ENCODE measurements around the gene NRXN3.

NRXN3 gene

DNA sequence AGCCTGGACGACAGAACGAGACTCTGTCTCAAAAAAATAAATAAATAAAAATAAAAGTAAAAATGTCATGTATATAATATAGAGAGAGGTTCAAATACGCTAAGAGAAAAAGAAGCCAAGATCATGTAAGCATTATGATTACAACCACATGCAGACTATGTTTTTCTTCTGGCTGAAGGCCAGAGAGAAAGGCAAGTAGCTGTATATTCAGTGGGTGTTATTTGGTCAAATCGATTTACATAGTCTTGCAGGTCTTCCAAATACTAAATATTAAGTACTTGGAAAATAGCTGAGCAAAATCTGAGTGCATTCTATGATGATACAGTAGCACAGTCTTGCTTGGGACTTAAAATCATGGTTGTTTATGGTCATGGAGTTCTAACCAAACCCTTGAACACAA, 1283.1 kb downstream of the NRXN3 start:
- no peak for DNase-seq

DNA sequence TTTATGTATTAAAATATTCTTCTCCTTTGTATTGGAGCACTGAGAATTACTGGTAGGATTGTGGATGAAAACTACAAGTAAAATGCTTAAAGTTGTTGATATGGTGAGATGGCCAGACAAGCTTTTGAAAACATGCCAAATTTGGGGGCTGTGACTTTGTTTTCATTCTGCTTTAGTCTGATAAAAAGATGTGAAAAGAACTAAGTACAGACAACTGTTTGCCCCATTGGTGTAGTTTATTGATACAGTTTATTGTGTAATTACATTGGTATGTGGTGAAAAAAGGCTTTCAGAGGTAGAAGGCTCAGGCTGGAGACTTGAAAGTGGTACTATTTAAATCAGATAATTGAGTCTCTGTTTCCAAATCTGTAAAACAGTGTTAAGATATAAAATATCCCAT, 1294.3 kb downstream of the NRXN3 start:
- no peak for DNase-seq

DNA sequence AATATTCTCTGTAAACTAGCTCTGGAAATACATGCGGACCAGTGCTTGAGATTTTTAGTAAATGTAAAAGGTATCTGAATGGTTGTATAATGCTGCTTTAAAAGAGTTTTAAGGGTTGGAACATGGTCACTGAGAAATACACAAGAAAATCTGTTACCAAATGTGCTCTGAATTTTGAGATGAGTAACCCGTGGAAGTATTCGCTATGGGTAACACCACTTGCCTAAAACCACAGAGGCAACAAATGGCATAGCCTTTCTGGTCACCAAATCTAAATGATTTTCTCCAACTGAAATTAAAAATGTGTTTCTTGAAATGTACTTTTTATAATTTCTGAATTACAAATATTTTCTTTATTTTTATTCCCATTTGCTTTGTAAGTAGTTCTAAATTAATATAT, 1295.5 kb downstream of the NRXN3 start:
- DNase-seq: no peak

DNA sequence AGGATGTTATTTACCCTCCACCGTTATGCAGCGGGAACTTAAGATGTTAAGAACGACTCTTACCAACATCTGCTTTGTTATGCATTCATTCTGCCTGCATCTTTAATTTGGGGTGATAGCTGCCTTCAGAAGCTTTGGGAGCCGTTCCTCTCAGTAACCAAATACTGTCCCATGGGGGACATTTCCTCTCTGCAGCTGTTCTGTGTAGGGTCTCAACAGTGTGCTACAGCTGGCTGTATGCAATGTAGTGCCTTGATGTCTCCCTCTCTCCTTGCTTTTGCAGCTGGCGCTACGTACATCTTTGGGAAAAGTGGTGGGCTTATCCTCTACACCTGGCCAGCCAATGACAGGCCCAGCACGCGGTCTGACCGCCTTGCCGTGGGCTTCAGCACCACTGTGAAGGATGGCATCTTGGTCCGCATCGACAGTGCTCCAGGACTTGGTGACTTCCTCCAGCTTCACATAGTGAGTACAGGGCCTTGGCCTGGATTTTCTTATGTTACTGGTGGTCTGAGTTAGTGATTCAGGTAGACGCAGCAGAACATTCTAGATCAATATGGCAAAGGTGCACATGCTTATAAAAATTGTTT, 1296.9 kb downstream of the NRXN3 start:
- no peak for DNase-seq

DNA sequence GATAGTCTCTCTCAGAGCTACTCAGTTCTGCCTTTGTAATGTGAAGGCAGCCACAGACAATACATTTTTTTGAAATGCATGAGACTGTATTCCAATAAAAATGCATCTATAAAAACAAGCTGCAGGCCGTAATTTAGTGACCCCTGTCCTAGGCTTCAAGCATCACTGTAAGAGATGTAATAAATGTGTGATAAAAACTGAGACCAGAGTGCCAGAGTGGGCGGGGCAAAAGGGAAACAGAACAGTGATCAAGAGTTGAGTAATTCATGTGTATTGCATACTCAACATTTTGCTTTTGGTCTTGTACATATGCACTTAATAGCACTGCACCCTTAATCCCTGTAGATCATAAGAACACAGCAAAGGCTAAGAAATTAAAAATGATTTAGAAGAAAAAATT, 1297.7 kb downstream of the NRXN3 start:
- DNase-seq: no peak

DNA sequence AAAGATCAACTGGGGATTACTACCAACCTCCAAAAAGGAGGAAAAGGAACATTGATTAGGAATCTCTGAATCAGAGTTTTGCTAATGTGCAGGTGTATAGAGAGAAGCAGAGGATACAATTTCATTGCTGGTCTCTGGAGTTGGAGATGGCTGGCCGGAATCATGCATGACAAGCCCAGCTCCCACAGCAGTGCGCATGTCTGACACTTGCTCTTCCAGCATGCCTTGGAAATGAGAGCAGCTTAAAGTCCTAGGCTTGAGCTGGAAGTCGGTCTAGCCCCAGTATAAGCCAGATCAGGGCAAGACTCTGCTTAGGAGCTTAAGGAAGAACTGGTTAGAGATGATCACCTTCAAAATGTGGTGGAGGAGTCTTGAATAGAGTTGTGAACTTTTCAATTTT, 1298.3 kb downstream of the NRXN3 start:
- DNase-seq: no peak

DNA sequence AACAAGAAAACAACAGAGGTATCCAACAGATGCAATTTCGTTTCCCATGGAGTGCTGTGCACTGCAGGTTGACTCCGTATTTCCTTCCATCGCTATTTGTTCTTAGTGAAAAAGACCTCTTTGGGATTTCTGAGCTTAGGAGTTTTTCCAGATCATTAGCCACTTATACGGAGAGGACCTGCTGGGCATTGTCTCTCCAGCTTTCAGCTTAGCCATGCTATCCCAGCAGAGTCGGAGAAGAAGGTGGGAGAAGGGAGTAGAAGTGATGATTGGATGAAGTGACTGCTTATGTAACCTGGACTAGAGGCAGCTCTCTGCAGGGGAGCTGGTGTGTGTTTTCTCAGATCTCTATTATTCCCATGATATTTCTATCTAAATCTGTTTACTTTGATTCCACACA, 1303.5 kb downstream of the NRXN3 start:
- DNase-seq: no peak

DNA sequence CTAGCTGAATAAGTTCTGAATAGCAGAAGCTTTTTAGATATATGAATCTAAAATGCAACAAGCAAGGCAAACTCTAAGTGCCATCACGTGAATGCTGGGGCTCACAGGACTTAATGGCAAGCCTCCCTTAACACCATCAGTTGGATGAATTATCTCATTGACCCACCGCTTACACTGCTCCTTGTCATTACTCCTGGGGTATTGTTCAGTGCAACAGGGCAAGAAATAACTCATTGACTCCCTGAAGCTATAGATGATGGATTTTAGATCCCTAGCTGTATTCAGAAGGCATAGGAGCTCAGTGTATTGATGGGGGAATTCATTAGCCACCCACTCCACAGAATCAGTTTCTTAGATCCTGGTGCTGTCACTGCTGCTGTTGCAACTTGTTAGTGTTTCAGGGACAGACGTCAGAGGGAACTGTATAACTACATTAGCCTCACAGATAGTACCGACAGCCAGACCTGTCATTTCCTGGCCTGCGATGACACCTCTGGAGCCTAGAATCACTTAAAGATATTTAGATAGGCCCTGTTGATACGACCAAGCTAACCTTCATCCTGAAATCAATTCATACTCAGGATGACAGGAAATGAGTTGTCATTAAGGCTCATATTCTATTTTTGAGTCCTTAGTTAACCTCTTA, 1305.8 kb downstream of the NRXN3 start:
- no peak for DNase-seq

DNA sequence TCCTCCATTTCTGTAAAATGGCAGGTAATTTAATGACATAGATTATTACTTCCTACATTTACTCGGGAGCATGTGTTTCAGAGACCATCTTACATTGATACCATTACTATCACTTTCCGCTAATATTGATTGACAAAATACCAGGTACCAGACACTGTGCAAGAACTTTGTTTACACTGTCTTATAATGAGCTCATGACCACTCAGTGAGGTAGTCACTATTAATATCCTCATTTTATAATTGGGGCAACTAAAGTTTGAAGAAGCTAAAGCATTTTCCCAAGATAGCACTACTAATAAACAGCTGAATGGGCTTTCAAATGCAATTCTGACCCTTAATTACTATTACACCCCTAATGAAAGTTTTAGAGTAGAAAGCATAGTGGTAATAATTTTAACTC, 1306.4 kb downstream of the NRXN3 start:
- no peak for DNase-seq

DNA sequence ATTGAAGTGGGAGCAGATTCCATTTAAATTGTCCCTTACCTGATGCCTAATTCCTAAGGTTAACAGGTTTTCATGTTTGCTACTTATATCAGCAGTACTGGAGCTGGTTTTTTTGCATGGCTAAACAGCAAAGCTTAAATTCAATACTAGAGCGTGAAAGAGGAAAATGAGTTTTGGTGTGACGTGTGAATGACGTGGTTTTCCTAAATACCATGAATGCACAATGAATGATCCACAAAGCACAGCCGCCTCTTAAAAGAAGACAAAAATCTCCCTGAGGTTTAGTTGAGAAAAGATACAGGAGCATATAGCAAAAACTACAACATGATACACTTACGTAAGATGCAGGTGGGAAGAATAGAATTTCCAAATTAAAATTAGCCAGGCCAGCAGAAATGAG, 1310.0 kb downstream of the NRXN3 start:
- no peak for DNase-seq

DNA sequence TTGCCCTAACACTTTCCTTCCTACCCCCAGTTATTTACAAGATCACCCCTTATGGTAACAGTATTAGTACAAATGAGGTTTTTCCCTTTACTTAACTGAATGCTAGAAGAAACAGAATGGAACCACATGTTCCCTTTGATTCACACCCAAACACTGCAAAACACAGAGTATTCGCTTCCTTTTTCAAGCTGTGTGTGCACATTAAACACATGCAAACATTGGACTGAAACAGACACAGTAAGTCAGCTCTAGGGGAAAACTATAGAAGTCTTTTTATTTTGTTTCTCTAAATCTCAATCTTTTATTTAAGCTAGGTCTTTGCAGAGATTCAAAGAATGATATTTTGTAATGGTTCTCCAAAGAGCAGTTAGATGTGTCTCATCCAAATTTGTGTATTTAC, 1312.7 kb downstream of the NRXN3 start:
- no peak for DNase-seq

DNA sequence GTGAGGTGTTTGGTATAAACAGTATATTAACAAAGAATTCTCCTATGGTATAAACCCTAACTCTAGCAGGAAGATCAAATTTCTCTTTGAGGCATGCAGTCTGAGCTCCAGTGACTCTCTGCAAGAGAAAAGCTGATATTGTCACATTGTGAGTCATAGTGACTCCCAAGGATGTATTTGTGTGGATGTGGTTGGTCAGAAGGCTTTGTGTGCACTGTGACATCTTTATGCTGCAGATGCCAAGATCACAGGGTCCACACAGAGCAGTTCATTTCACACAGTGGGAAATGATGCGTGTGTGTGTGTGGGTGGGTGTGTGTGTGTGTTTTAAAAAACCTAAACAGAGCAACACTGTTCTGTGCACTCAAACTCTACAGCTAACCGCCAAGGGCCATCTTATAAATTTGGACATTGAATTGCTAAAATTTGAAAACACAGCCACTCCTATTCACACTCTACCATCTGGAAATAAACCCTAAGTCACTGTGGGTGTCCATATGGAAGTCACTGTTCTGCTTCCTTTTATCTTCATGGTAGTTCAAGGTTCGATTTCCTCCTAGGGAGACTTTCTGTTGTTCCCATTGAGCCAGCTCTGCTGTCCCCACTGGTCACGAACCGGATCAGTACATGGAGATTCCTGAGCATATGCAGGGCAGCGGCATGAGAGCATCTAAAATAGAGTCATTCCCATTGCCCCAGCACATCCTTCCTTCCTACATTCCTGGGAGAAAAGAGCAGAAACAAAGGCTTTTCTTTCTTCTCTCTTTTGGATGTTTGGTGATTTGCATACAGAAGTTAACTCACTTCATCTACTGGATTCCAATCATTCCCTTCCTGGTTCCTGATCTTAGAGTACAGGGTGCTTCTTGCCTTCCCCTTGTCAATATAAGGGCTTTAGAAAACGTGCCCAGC, 1313.6 kb downstream of the NRXN3 start:
- DNase-seq: no peak

DNA sequence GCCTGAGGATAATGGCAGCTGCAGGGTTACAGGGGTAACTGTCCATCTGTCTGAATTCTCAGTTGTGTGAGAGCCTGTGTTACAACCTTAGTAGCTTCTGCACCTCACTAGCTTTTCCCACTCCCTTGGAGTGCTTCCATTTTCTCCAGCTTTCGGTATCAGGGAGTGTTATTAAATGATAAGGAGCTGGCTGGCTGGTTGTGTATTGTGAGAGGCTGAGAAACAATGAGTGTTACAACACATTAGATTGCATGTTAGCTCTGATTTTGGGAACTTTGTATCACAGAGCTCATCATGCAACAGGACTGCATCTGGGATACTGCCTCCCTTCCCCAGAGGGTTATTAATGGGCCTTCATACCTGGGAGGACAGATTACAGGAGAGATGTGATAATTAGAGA, 1317.5 kb downstream of the NRXN3 start:
- DNase-seq: no peak

DNA sequence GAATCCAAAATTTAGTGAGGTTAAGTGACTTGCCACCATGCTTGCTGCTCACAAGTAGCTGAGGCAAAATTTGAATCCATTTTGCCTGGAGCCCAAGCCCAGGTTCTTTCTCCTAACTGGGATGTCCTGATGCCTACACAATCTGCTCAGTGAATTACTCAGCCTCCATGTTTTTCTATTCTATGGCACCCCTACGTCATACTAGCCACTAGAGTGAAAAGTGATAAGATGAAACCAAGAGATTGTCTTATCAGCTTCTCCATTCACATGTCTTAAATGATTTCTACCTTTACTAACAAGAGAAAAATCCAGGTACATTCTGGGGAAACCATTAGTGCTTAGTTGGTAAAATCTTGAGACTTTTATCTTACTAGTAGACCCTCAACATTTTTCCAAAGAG, 1321.0 kb downstream of the NRXN3 start:
- no peak for DNase-seq

DNA sequence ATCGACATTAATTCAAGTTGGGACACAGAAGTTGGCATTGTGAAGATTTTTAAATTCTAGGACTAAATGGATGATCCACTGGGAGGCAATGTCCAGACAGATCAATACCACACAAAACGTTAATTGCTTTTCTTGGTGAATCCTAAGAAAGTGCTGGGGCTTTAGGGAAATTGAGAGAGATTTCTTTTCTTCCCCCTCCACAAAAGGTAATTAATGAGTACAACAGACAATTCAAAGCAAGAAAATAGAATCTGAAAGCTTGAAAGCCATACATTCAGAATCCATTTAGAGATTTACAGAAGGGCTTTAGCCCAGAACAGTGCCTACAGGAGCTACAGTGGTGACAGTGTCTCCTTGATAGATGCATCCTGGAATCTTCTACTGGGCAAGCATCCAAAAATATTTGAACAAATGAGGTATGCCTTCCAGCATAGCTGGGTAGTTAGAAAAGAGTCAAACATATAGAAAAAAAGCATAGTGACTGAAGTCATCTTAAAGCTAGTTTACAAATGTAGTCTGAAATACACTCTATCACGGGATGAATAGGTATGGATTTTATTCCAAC, 1323.0 kb downstream of the NRXN3 start:
- no peak for DNase-seq

DNA sequence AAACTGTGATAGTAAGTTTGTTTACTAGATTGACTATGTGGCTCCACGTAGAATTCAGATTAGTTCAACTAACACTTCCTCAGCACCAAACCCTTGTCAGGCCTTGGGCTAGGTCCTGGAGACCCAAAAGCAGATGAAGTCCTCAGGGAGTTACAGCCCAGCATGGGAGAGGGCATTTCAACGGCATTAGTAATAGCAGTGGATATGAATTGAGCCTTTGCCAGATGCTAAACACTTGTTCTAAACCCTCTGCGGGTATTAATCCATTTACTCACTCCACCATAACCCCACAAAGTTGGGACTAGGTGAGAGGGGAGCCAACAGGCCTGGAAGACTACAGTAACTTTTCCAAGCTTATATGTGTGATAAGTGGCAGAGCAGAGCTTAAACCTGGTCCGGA, 1326.5 kb downstream of the NRXN3 start:
- DNase-seq: no peak

DNA sequence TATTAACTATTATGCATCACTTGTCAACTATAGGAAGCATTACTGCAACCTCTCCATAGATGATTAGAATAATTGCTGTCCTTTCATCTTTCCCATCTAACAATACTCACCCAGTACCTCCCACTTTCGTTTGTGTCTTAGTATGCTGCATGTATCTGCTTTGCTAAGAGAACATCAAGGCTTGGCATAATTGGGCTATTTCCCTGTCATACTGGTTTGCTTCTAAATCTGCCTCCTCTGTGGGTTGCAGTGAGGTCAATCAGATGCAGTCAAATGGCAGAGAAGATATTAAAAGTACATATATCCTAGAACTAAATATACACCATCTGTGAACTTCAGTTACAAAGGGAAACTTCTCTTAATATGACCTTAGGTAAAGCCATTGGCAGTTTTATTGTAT, 1330.3 kb downstream of the NRXN3 start:
- DNase-seq: no peak

DNA sequence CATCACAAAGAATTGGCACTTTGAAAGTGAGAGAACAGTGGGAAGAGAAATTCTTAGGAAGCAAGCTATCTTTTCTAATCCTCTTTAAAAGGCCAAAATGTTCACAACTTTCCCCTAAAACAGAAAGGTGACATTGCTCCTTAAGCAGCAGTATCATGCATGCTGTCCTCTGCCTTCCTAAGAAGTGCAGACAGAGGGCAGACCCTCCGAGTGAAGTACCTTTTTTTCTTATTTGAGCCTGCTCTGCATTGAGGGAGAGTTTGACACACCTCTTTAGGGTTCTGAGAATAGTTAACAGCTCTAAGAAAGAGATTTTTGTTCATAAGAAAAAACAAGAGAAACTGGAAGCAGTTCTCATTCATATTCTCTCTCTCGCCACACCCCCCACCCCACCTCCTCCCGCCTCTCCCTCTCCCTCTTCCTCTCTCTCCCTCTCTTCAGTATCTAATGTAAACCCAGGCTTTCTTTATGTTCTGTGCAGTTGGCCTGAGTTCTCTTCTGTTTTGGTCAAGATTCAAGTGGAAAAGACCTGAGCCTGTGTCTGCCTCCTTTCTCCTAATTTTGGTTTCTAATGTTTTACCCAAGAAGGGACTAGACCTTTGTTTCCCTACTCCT, 1332.1 kb downstream of the NRXN3 start:
- no peak for DNase-seq

DNA sequence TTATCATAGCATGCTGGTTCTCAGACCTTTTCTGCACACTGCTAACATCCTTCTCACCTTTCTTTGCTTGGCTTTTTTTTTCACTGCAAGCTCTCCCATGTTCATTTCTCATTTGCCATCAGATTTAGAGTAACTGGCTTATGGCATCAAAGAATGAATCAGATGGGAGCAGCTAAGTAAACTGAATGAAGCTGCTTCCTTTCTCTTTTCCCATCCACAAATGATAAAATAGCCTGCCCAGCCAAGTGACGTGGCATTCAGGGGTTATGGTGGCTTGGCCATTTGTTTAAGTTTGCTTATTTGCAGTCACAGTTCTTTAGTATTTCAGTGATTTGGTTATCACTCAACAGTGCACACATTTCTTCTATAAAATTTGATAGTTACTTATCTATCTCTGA, 1332.6 kb downstream of the NRXN3 start:
- DNase-seq: no peak

DNA sequence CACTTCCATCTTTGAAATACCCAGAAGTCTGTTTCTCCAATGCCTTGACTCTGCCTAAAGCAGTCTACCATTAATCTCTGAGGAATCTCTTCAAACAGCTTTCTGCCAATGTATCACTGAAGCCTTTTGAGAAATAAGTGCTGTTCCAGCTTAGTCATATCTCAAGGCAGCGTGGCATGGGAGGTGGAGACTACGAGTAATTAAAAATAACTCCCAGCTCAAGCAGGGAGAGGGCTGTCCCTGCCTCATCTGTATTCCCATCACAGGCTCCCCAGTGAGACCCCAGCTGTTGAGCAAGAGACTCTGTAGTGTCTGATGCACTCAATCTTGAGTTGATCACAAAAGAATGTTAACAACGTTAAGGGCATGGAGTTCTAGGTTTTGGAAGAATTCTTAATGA, 1340.5 kb downstream of the NRXN3 start:
- DNase-seq: no peak

DNA sequence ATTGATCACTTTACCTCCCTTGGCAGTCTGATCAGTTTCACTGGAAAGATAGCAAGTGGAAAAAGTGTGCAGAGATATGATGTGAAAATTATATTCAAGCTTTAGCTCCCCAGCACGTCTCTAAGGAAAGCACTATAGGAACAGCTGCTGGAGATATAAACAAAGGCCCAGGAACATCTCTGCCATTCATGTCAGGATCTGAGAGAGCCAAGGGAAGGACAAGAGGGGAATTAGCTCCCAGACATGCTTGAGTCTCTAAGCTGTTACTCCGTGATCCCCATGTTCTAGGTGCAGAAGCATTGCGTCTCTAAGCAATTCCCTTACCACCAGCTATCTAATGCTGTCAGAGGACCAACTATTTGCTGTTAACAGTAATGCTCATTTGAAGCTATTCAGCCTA, 1341.0 kb downstream of the NRXN3 start:
- DNase-seq: no peak

DNA sequence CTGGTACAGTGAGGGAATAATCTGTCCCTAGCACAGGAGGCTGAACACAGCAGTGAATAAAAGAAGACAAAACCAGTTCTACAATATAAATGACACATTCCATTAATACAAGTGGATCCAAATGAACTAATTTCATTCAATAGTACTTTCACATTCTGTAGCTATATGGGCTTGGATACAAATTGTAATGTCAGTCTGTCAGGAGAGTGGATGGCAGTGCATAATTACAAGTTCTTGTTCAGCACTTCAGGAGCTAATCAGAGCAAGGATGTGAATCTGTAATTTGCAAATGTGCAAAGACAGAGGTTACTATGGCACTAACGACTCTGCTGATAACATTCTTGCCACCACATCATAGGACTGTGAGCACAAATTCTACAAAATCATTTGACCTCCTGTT, 1343.3 kb downstream of the NRXN3 start:
- no peak for DNase-seq

DNA sequence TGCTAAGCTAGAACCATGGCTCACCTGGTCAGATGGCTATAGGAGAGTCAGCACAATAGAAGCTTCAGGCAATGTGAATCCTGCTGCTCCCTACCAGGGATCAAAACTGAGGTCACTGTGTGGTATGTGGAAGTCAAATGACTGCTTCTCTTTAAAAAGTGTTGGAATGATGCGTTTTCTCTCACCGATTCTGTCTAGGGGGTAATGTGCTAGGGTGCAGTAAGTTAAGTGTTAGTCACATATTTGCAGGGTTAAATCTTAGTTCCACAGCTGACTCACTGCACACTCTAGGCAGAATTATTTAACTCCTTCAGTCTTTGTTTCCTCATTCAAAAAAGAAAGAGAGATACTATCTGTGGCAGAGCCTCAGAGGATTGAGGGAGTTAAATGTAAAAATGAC, 1344.5 kb downstream of the NRXN3 start:
- DNase-seq: no peak

DNA sequence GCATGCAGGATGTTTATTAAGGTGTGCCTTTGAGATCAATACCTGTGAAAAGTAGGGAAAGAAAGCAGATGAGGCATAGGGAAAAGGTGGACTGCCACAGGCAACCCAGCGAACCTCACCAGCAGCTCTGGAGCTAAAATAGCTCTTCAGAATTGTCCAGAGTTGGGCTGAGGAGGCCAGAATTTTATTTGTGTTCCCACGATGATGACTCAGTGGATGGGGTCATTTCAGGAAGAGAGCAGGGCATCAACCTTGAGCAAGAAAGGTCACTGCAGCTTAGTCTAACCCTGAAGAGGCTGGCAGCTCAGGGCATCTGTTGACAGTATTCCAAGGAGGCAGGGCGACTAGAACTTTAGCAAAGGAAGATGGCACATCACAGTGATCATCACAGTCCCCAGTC, 1345.0 kb downstream of the NRXN3 start:
- no peak for DNase-seq
